H1 (cell line): Measurements from ENCODE around the gene TEX26.

ENCODE experiments used
- GABPA ChIP-seq: IDR thresholded peaks from 2 replicates; pipeline ENCODE4 v1.6.1; 2011; ENCODE audit warnings: mild to moderate bottlenecking, low read length, moderate library complexity, borderline replicate concordance; ENCODE audit not compliant: insufficient read depth
- KDM1A ChIP-seq: fragments of 200-600, 300-600 bp; sonication (generic); IDR thresholded peaks from 2 replicates; pipeline ENCODE4 v1.7.1; 2016; ENCODE audit warnings: mild to moderate bottlenecking, low read length, borderline replicate concordance
- MAX ChIP-seq: IDR thresholded peaks from 2 replicates; pipeline ENCODE4 v1.6.1; 2012; ENCODE audit warnings: inconsistent platforms
- RAD21 ChIP-seq, 2 experiments: IDR thresholded peaks in 1 of 2; conservative IDR thresholded peaks in 1 of 2; 2 replicates each; pipeline ENCODE4 v1.6.1; 2011; ENCODE audit warnings: low read depth in 2 of 2, low read length in 2 of 2, improper control_type of control experiment in 1 of 2, inconsistent platforms in 1 of 2, mild to moderate bottlenecking in 1 of 2, moderate library complexity in 1 of 2
- RFX5 ChIP-seq: IDR thresholded peaks from 2 replicates; pipeline ENCODE4 v1.6.1; 2011; ENCODE audit warnings: low read depth, low read length, improper control_type of control experiment, borderline replicate concordance
- SP2 ChIP-seq: IDR thresholded peaks from 2 replicates; pipeline ENCODE4 v1.6.1; 2012; ENCODE audit warnings: mild to moderate bottlenecking, low read length, inconsistent platforms
- SRF ChIP-seq: IDR thresholded peaks from 2 replicates; pipeline ENCODE4 v1.6.1; 2011; ENCODE audit warnings: mild to moderate bottlenecking, low read depth, low read length, moderate library complexity
- TAF1 ChIP-seq: IDR thresholded peaks from 2 replicates; pipeline ENCODE4 v1.6.1; 2011; ENCODE audit warnings: mild to moderate bottlenecking, low read depth, low read length

GRCh38 chr13:30983431-30983830 lies 51.0 kb downstream of the TEX26 start:
- no peak for TF ChIP-seq MAX
- no peak for TF ChIP-seq RFX5
- no peak for TF ChIP-seq KDM1A
- no peak for TF ChIP-seq GABPA
- TF ChIP-seq SRF: no peak
- no peak for TF ChIP-seq TAF1
- no peak for TF ChIP-seq RAD21 (IDR thresholded peaks at IDR 0.05 in 1 of 2, conservative IDR thresholded peaks at IDR 0.05 in 1 of 2; ENCODE audit: low read depth in 2 of 2, low read length in 2 of 2)
- no peak for TF ChIP-seq SP2
